Stimulated activated CD4-positive, alpha-beta T cell treated with anti-CD3 and anti-CD28 coated beads, Interleukin-15, amount 100 ng/mL, for 1 hour (primary cell): Measurements from ENCODE around the gene TXN2.
"Not testable (repeated sequence)": the region's sequence is repeated elsewhere in the genome, so short reads cannot be mapped to it uniquely, and the experiment has no call there.

ENCODE experiments used
- DNase-seq, 2 donors: peaks; one replicate each; pipeline ENCODE4 v3.0.0-alpha.2; 2020; ENCODE audit warnings: low read depth in 1 of 2, low spot score in 1 of 2

The TXN2 gene

GRCh38 chr22:36432592-36433317 lies 48.7 kb downstream of the TXN2 start:
- no peak for DNase-seq

- no peak for DNase-seq
Observed at GRCh38 chr22:36431977-36432376, 49.5 kb downstream of the TXN2 start.

GRCh38 chr22:36430863-36431262 lies 50.6 kb downstream of the TXN2 start:
- DNase-seq, result no peak

GRCh38 chr22:36427952-36428351 lies 53.5 kb downstream of the TXN2 start:
- not testable (repeated sequence) for DNase-seq

- DNase-seq, result no peak
Observed at GRCh38 chr22:36425977-36426523, 55.4 kb downstream of the TXN2 start.

GRCh38 chr22:36424901-36425579 lies 56.4 kb downstream of the TXN2 start:
- DNase-seq, result no peak

GRCh38 chr22:36424466-36424865 lies 57.0 kb downstream of the TXN2 start:
- DNase-seq, result not testable (repeated sequence)

- no peak for DNase-seq
Observed at GRCh38 chr22:36423461-36424404, 57.7 kb downstream of the TXN2 start.

GRCh38 chr22:36422287-36423014 lies 59.0 kb downstream of the TXN2 start:
- DNase-seq, result no peak

- DNase-seq, result no peak
Observed at GRCh38 chr22:36419912-36420882, 61.2 kb downstream of the TXN2 start.

- DNase-seq, result no peak
Observed at GRCh38 chr22:36419177-36419911, 62.1 kb downstream of the TXN2 start.

GRCh38 chr22:36417281-36417686 lies 64.2 kb downstream of the TXN2 start:
- DNase-seq, result no peak
